Esophagus mucosa (tissue), 1 donor: ENCODE data around the gene MAST2. TPM values are rescaled to one million over a fixed set of nuclear protein-coding genes. Genes with fewer than 3 reads are reported as not detected.
"Not testable (repeated sequence)": the region's sequence is repeated elsewhere in the genome, so short reads cannot be mapped to it uniquely, and the experiment has no call there.

ENCODE experiments used
- ATAC-seq: fragments of 200-7000 bp; cut with Tn5 transposase; one replicate; pipeline ENCODE4 v1.9.1; 2020
- total RNA-seq: library from RNA; stranded (reverse); gene quantifications from one replicate; pipeline ENCODE4 v1.2.4, GENCODE V29; 2023
- donor health status: DM: yes; HTN: yes; CAD: no.

The MAST2 gene
- total RNA-seq, 1 donor from 2014 or later: 8.4 TPM

DNA sequence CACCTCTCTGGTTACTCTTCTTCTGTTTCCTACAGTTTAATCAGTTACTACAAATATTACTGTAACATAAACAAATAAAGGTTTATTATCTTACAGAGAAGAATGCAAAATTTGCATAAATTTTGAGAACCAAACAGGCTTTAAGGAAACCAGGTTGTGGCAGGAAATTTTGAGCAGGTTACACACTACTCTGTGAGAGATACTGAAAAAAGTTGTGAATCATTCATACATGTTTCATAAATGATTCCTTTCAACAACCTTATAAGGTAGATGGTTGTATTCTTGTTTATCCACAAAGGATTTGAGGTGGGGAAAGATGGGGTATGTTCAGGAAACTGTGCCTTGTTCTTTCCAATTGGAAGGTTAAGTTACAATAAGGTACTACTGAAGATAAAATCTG, 58.6 kb downstream of the MAST2 start:
- ATAC-seq: no peak

DNA sequence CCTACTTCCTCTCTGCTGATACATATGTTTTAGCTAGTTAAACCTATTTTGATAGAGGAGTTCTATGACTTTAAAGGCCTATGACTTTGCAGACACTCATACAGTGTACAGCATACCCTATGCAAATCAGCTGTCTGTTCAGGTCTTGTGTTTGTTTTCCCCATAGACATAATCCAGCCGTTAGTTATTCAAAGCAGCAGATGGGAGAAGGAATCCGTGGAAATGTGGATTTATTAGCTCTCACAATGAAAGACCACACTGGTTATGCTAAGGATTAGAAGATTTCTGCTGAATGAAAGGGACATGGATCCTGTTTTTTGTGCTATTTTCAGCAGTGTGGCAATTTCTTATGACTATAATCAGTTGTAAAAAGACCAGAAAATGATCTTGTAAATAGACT, 59.8 kb downstream of the MAST2 start:
- ATAC-seq: no peak

DNA sequence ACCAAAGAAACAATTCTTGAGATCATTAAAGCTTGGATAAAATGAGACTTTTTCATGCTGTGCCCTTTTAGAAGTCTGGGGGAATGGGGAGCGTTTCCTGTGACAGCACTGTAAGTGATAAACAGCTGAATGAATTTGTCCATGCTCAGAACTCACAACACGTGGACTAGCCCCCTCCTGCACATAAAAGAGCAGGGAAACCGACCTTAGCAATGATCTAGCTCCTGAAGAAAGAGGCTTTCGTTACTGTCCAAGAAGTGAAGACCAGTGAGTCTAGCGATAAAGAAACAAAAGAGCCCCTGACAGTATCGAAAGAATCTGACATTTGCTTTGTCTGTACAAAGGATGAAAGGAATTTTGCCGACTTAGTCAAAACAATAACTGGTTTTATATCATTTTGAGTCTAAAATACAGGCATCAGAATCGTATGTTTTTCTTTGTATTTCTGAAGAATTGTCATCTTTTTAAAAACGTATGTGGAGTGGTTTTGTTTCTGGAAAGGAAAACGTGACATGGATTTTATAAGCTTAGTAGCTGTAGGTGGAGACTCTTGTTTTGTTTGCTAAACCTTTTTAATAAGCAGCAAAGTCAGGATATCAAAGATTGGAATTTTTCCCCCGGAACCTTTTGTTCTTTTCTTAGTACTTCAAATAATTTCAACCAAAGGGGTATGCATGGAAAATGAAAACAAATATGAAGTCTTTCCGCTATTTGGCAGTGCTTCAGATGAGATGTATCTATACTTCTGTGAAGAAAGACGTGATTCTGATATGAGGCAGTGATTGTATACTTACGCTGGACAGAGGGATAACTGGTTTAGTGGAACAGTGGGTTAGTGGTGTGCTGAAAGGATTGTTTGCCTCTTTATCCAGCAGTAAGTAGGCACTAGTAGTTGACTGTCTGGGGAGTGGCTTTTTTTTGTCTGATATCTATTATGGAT, 61.0 kb downstream of the MAST2 start:
- ATAC-seq: no peak

DNA sequence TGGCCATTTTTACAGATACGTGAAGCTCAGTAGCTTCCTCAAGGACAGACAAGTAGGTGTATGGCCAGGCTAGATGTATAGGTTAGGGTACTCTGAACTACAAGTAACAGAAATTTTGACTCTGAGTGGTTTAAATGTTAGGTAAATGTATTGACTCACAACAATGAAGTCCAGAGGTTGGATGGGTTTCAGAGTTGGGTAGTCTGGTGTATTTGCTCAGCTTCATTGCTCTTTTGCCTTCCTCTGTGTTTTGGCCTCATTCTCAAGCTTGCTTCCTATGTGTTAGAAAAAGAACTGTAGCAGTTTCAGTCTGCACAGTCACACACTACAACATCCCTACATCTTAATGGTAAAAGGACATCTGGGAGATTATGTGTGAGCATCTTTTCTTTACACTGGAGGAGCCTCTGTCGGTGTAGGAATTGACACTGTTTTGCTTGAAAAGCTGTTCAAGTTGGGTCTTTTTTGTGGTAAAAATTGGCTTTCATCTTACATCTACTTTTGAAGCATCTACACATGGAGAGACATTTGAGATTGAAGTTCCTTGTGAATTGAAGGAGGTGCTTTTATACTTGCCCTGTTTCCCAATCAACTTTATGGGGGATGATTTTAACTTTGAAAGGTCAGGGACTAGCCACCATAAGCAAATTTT, 64.4 kb downstream of the MAST2 start:
- ATAC-seq: no peak

DNA sequence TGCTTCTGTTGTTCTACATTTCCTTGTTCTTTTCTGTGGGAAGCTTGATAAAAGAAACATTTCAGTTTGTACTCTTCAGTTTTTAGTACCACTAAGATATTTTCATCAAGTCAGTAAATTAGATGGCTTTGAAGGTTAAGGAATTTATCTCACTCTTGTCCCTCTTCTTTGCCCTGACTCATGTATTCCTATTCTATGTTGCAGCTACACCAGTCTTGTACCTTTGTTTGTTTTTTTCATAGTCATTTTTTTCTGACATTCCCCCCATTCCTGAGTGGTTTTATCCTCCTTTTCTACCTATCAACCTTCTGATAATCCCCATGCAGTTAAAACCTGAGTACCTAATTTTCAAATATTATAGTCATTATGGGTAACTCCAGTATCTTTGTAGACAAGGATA, 65.4 kb downstream of the MAST2 start:
- ATAC-seq: no peak

DNA sequence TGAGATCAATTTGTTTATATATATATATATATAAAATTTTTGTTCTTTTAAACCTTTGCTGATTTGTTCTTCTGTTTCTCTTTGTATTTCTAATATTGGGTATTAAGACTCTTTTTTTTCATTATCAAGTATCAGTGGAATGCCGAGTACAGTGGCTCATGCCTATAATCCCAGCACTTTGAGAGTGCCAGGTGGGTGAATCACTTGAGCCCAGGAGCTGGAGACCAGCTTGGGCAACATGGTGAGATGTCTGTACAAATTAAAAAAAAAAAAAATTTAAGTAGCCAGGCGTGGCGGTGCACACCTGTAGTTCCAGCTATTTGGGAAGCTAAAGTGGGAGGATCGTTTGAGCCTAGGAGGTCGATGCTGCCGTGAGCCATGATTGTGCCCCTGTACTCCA, 67.1 kb downstream of the MAST2 start:
- ATAC-seq: no peak

DNA sequence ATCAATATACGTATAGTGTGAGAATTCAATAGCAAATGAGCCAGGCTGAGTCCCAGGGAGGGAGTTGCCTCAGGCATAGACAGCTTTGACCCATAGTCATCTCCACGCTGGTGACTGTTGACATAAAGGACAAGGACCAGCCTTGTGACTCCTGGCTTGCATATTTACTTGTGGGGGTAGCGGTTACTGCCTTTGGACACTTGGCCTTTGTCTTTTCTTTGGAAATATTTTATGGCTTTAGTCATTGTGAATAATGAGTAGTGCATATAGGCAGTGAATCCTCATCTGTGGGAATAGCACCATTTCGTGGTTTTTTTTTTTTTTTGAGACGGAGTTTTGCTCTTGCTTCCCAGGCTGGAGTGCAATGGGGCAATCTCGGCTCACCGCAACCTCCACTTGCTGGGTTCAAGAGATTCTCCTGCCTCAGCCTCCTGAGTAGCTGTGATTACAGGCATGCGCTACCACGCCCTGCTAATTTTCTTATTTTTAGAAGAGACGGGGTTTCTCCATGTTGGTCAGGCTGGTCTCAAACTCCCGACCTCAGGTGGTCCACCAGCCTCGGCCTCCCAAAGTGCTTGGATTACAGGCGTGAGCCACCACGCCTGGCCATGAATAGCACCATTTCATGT, 68.9 kb downstream of the MAST2 start:
- not testable (repeated sequence) for ATAC-seq

DNA sequence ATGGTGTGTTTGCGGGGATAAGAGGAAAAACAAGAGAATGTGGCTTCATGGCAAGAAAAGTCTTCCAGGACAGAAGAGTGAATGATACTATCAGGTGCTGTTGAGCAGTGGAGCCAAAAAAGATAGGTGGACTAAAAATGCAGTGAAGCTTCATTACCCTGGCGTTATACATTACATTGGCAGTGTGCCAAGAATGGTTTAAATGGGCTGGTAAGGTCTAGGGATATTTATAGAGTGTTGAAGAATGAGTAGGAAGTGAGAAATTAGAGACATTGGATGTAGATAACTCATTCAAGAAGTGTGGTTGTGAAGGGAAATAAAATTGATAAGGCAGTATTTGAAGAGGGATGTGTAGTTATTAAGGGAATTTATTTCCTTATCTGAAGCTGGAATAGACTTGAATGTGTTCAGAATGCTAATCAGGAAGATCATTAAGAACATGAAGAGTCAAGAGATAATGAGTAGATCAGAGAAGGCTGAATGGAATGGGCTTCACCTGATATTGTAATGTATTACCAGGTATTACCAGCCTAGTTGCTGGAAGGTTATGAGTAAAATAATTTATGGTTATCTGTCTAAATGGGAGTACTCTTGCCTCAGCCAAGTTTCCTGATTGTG, 72.7 kb downstream of the MAST2 start:
- ATAC-seq: no peak

DNA sequence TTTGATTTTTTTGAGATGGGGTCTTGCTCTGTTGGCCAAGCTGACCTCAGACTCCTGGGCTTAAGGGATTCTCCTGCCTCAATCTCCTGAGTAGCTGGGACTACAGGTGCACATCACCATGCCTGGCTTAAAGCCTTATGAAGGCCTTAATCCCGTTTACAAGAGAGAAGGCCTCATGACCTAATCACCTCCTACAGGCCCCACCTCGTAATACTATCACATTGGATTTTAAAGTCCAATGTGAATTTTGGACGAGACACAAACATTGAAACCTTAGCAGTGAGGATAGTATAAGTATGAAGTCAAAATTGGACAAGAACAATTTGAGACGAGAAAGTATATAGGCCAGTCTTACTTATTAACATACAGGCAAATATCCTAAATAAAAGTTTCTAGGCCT, 73.9 kb downstream of the MAST2 start:
- no peak for ATAC-seq

DNA sequence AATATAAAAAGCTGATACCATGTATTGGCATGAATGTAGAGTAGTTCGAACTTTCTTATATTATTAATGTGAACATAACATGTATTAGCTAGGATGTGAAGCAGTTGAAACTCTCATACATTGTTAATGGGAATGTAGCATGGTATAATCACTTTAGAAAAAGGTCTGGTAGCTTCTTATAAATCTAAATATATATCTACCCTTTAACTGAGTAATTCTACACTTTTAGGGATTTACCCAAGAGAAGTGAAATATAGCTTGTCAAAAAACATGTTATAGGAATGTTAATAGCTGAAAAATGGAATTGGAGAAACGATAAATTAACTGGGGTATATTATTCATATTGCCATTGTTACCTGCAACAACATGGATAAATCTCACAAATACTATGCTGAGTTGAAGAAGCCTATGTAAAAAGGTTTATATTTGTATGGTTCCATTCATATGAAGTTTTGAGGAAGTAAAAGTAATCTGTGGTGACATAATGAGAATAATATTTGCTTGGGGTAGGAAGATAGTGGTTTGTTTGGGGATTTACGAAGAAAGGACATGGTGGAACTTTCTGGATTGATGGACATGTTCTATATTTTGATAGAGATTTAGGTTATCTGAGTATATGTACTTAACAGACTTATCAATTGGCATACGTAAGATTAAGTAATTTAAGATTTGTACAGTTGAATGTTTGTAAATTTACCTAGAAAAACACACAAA, 76.6 kb downstream of the MAST2 start:
- no peak for ATAC-seq

DNA sequence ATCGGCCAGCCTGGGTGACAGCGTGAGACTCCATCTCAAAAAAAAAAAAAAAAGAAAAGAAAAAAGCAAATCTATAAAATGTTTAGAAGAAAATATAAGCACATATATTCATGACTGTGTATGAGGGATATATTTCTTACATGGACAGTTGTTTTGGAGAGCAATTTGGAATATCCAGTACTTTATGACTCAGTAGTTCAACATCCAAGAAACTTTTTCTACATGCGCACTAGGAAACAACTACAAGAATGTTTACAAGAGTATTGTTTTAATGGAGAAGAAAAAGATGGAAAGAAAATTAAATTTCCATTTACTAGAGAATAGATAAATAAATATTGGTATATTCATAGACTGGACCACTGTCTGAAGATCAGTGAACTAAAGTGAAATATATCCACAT, 77.5 kb downstream of the MAST2 start:
- ATAC-seq: no peak

DNA sequence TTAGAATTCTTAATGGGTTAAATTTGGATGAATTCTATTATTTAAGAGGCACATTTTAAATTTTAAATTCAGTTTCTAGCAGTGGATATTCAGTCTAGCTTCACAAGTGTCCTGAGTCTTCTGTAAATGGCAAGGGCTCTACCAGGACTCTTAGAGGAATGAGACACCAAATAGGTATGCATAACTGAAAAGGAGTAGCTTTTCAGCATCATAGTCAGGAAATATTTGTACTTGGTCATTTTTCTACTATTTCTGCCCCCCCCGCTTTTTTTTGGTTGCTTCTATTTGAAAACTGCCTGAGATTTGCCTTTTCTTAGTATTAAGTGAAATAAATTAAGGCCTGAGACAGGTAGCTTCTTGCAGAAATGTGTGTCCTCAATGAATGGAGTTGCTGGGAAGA, 80.2 kb downstream of the MAST2 start:
- no peak for ATAC-seq

DNA sequence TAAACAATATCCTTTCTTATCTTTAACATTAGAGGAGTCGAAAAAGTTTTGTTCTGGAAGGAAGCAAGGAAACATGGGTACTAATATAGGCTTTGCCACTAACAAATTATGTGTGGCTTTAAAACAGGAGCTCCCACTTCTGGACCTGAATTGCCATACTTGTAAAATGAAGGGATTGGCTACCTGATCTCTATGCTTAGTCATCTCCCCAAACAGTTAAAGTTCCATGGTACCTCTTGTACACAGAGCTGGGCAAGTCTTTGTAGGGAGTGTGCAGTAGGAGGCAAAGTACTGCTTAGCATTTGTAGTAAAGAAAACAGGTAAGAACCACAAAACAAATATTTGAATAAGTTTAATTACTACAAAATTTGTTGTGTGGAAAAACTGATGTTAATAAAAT, 81.3 kb downstream of the MAST2 start:
- ATAC-seq: peak; percentile 57

DNA sequence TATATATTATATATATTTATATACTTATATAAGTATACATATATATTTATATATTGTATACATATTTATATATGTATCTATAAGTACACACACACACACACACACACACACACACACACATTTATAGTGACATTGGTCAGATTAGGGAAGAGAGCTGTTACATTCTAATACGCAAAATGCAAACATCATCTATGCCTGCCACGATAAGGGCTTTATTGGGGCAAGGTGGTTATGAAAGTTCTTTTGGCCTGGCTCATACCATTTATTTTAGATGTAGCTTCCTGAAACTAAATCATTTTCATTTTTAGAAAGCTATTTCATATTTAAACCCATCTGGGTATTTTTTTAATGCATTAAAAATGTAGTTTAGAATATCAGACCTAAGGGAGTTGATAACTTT, 82.8 kb downstream of the MAST2 start:
- no peak for ATAC-seq

DNA sequence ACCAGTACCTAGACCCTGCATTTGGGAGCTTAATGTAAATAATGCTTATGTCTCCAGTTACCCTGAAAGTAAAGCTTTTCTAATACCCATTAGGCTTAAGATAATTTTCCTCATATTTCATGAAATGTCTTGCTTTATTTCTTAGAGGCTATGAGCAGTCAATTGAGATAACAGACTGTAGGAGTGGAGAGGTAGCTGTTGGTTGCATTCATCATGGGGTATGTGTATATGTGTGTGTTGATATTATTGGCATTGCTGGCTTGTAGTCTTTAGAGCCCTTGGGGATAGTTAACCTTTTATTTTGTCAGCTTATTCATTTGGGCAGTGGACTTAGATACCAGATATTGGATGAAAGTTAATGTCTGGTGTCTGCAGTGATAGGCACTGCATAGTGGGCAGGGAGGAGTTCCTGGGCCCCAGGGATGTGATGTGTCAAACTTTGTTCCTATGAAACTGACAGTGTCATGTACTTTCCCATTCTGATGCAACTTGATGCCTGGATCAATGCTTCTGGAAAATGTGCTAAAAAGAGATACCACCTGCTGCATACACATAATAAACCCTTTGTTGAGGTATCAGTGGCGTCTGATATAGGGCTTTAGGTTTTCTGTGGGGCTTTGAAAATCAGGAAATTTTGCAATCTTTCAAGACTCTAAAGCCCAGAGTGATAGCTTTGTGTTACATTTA, 83.9 kb downstream of the MAST2 start:
- ATAC-seq: no peak

DNA sequence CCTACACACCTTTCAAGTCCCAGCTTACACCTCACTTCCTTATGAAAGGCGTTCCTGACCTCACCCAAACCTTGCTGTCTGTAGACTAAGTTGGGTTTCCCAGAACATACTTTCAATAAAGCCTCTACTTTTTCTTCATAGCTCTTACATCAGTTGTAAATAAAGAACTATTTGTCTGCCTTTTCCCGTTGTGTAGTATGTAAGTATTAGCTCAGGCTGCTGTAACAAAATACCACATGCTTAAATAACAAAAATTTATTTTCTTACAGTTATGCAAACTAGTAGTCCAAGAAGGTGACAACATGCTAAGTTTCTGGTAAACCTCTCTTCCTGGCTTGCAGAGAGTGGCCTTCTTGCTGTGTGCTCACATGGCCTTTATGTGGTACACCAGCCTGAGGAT, 86.7 kb downstream of the MAST2 start:
- ATAC-seq: no peak

DNA sequence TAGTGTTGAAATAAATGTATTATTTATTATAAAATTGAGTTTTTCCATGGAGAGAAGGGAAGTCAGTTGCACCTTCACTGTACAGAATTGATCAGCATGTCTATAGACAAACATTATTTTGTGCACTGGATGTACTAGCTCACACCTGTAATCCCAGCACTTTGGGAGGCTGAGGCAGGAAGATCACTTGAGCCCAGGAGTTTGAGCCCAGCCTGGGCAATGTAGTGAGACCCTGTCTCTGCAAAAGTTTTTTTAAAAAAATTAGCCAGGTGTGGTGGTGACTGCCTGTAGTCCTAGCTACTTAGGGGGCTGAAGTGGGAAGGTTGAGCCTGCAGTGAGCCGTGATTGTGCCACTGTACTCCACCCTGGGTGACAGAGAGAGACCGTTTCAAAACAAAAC, 87.7 kb downstream of the MAST2 start:
- ATAC-seq: no peak

DNA sequence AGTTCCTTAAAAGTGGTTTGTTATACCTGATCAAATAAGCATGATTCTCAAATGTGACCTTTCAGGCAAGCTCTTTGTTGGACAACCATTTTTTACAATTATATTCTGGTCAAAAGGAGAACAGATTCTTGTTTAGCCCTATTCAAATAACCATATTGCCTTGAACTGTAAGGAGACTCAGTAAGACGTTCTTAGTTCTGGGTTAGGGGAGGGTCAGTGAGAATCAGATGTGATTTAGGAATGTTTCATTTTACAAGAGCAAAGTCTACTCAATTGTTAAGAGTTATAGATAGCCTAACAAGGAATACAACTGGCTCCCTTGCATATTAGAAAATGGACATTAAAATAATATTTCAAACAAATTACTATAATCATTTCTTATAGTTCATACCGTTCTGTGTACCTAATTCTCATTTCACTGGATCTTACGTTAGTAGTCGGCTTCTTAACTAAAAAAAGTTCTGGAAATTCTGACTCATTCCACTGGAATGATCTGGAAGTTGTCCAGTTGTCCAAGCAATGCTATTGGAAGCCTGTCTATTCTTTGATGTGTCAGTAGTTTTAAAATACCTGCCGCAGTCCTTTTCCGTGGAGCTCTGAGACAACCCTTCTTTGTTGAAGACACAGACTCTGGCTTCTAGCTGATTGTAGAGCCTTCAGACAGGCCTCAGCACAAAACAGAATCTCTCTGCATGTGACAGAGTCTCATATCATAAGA, 88.8 kb downstream of the MAST2 start:
- ATAC-seq: no peak

DNA sequence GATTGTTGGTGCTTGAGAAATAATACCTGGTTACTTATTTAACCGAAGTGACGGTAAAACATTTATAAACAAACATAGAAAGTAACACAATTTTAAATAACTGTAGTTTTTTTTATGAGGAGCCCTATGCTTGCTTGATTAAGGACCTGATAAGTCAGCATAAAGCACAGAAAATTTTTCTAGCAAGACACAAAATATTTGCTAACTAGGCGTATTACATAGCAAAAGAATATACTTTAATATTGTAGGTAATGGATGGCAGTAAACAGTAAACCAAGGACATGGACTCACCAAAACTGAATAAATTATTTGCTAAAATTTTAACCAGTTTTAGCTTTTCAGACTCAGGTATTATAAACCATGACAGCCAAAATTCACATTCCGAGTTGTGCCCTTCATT, 90.9 kb downstream of the MAST2 start:
- no peak for ATAC-seq

DNA sequence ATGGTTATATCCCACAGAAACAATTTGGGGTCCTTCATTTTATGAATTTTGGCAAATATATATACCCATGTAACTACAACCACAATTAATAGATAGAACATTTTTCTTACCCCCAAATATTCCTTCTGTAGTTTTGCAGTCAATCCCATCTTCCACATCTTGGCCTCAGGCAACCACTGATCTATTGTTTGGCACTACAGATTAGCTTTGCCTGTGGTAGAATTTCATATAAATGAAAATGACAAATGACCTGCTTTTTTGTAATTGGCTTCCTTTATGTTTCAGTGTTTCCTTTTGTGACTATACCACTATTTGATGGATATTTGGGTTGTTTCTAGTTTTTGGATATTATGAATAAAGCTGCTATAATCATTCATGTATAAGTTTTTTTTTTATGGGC, 91.5 kb downstream of the MAST2 start:
- ATAC-seq: no peak

DNA sequence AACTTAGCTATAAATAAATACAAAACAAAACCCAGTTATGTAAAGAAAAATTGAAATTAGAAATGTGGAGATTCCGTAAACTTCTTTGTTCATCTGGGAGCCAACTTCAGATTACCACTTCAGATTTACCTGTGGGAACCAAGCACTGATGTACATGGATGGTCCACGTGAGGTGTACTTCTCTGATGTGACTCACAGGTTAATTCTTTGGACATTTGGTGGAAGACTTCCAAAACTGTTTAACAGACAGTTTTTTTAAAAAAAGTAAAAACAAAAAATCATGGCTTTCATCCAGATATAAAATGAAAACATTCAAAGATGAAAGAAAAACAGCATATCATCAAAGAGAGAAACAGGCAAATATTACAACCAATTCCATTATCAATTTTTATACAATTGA, 92.0 kb downstream of the MAST2 start:
- no peak for ATAC-seq
